Stimulated activated naive CD8-positive, alpha-beta T cell treated with anti-CD3 and anti-CD28 coated beads, Interleukin-15, Interleukin-2, amounts not matched to agents 100 ng/mL and 50 ng/mL, for 24 hours (primary cell): ENCODE data around the gene DGKI.

Experiments used
- H3K27ac Mint-ChIP-seq: one replicate; pipeline ENCODE4 v1.8.0; 2021; ENCODE audit warnings: mild to moderate bottlenecking, mixed read lengths
- H3K27me3 Mint-ChIP-seq: one replicate; pipeline ENCODE4 v1.8.0; 2021; ENCODE audit warnings: mixed read lengths
- H3K36me3 Mint-ChIP-seq: one replicate; pipeline ENCODE4 v1.8.0; 2021; ENCODE audit warnings: low read depth, mixed read lengths
- H3K4me1 Mint-ChIP-seq: one replicate; pipeline ENCODE4 v1.8.0; 2021; ENCODE audit warnings: low read depth, mixed read lengths
- H3K4me3 Mint-ChIP-seq: one replicate; pipeline ENCODE4 v1.8.0; 2021; ENCODE audit warnings: mild to moderate bottlenecking, mixed read lengths
- H3K9me3 Mint-ChIP-seq: one replicate; pipeline ENCODE4 v1.8.0; 2021; ENCODE audit warnings: mixed read lengths

DGKI gene

DNA sequence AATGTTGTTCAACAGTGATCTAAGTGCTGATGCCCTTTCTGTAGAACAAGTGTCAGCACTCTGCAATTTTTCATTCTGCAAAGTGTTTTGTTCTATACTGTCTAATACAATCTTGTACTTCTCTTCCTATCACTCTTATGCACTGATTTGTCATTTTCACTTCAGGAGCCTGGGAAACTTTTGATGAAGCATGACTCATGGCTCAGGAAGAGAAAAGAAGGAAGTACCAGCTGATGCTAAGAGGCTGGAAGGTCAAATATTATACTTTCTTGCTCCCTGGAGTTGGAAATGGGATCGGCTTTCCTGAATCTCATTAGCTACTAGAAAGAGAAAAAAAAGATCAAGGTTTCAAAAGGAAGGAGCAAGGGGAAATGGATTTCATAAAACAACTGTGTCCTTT is 45.8 kb downstream of the DGKI start:
- Mint-ChIP-seq H3K4me1 (no peaks in the 10 kb centered on the region), H3K36me3 (no peaks in the 10 kb centered on the region), H3K4me3 (no peak overlapping the region), H3K27me3 (peaks cover 25% of the 10 kb centered on the region), H3K27ac (no peak overlapping the region), H3K9me3 (no peaks in the 10 kb centered on the region)

DNA sequence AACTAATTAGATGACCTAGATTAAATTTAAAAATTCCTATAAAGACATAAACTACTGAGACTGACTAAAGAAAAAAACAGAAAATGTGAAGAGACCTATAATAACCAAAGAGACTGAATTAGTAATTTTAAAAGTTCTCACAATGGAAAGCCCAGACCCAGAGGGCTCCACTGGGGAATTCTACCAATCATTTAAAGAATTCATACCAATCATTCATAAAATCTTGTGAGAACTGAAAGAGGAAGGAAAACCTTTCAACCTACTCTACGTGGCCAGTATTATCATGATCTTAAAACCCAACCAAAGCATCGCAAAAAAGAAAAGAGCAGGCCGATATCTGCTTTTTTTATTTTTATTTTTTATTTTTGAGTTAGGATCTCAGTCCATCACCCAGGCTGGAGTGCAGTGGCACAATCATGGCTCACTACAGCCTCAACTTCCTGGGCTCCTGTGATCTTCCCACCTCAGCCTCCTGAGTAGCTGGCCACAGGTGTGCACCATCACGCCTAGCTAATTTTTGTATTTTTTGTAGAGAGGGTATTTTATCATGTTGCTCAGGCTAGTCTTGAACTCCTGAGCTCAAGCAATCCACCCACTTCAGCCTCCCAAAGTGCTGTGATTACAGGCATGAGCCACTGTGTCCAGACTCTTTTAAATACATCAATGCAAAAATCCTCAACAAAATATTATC is 48.6 kb downstream of the DGKI start:
- Mint-ChIP-seq H3K4me1 (no peaks in the 10 kb centered on the region), H3K9me3 (no peaks in the 10 kb centered on the region), H3K27me3 (peaks cover 22% of the 10 kb centered on the region), H3K36me3 (no peaks in the 10 kb centered on the region), H3K4me3 (no peak overlapping the region), H3K27ac (no peak overlapping the region)

DNA sequence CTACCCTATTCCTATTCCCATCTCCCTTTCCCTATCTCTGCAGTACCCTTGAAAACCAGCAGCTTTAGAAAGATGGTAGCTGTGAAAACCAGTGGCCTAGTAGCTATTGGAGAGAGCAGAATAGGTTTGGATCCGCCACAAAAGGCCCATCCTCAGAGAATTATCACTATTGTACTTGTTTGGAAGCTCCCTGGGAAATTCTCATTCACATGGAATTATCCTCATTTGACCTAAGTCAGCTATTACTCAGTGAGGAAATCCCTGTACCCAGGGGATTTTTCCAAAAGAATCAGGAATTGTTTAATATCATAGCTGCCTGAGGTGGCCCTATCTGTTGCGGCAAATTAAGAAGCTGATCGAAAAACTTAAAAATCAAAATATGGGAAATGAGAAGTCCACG is 51.6 kb downstream of the DGKI start:
- no peaks in the 10 kb centered on the region for H3K9me3 Mint-ChIP-seq
- H3K4me3 Mint-ChIP-seq = no peak overlapping the region
- no peak overlapping the region for H3K27ac Mint-ChIP-seq
- H3K27me3 Mint-ChIP-seq = peaks cover 25% of the 10 kb centered on the region
- H3K36me3 Mint-ChIP-seq = no peaks in the 10 kb centered on the region
- no peaks in the 10 kb centered on the region for H3K4me1 Mint-ChIP-seq

DNA sequence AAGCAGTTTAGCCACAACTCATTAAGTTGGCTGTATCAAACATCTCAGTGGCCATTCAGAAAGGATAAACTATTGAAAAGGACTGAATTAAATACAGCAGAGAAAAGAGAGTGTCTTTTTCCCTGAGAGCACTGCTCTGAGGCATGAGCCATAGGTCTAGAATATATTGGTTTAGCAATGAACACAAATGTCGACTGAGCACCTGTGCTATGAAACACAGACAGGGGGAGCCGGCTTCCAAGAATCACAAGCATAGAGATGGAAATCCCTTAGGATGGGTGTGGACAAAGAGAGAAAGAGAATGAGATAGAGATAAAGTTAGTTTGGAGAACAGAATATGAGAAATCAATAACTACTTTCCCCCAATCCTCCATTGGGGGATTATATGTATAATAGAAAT is 54.8 kb downstream of the DGKI start:
- peaks cover 31% of the 10 kb centered on the region for H3K27me3 Mint-ChIP-seq
- H3K9me3 Mint-ChIP-seq = peaks cover 7% of the 10 kb centered on the region
- H3K4me3 Mint-ChIP-seq = no peak overlapping the region
- no peak overlapping the region for H3K27ac Mint-ChIP-seq
- no peaks in the 10 kb centered on the region for H3K36me3 Mint-ChIP-seq
- no peaks in the 10 kb centered on the region for H3K4me1 Mint-ChIP-seq

DNA sequence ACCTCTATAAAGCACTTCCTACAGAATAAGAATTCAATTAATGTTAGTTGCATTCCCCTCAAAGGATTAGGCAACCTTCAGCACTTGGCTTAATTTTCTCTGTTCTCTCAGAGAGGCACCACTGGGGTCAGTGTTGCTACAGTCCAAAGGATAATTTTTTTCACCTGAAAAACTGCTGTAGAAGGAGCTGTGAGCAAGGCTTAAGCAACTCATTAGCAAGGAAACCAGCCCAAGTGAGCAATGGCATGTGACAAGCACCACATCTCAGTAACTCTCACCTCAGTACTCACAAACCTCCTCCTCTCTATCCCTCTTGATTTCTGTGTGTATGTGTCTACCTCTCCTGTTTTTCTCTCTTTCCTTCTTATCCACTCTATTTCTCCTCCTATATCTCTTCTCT is 55.9 kb downstream of the DGKI start:
- Mint-ChIP-seq H3K36me3 (no peaks in the 10 kb centered on the region), H3K4me3 (no peak overlapping the region), H3K4me1 (no peaks in the 10 kb centered on the region), H3K27ac (no peak overlapping the region), H3K27me3 (peaks cover 38% of the 10 kb centered on the region), H3K9me3 (peaks cover 7% of the 10 kb centered on the region)

DNA sequence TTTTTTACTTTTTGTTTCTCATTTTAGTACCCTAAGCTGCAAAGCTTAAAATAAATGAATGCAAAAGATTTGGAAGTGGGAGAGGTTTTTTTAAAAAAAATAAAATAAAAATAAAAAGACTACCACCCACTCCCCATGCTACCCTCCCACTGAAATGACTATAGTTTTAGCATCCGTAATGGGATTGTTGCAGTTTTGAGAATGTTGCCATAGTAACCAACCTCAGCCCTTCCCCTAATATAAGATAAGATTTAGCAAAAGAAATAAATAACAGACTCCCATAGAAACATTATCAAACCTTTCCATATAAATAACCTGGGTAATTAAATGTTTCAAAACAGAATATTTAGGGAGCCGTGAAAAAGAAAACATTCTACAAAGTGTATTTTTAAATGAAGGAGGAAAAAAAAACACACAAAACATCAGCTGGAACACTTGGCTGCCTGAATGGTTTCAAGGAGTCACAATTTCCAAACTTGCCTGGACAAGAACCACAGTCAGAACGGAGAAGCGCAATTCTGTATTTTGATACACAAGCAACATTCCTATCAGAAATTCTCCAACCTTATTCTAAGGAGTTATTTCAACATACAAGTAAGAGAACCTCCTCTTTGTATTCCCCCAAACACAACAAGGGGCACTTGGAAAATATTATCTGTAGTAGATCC is 57.4 kb downstream of the DGKI start:
- H3K27ac Mint-ChIP-seq = no peak overlapping the region
- H3K9me3 Mint-ChIP-seq = peaks cover 7% of the 10 kb centered on the region
- H3K4me3 Mint-ChIP-seq = no peak overlapping the region
- H3K36me3 Mint-ChIP-seq = no peaks in the 10 kb centered on the region
- peaks cover 41% of the 10 kb centered on the region for H3K27me3 Mint-ChIP-seq
- H3K4me1 Mint-ChIP-seq = no peaks in the 10 kb centered on the region

DNA sequence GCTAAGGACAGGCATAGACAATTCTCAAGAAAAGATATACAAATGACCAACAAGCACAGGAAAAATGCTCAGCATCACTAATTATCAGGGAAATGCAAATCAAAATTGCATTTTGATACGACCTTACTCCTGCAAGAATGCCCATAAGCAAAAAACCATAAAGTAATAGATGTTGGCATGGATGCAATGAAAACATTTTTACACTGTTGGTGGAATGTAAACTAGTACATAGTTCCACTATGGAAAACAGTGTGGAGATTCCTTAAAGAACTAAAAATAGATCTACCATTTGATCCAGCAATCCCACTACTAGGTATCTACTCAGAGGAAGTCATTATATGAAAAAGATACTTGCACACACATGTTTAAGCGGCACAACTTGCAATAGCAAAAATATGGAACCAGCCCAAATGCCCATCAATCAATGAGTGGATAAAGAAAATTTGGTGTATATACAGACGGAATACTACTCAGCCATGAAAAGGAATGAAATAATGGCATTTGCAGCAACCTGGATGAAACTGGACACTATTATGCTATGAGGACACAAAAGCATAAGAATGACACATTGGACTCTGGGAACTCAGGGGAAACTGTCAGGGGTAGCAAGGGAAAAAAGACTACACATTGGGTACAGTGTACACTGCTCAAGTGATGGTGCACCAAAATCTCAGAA is 59.3 kb downstream of the DGKI start:
- H3K9me3 Mint-ChIP-seq = peaks cover 7% of the 10 kb centered on the region
- H3K27ac Mint-ChIP-seq = no peak overlapping the region
- no peaks in the 10 kb centered on the region for H3K36me3 Mint-ChIP-seq
- peaks cover 39% of the 10 kb centered on the region for H3K27me3 Mint-ChIP-seq
- H3K4me3 Mint-ChIP-seq = no peak overlapping the region
- no peaks in the 10 kb centered on the region for H3K4me1 Mint-ChIP-seq

DNA sequence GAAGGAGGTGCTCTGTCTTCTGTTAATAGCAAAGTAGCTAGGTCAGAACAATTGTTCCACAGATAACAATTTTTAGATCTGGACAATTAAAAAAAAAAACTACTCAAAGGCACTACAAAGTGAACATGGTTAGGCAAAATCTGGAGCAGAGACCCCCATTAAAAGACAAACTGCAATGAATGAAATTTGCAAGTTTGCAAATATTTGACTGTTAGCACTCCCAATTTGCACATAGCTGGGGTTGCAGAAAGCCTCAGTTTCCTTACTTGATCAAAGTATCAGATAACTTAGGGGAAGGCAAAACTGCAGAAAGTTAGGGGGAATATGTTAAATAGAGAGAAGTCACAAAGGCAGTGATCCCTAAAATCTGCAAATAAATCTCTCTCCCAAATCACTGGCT is 68.3 kb downstream of the DGKI start:
- H3K27me3 Mint-ChIP-seq = peaks cover 39% of the 10 kb centered on the region
- no peaks in the 10 kb centered on the region for H3K9me3 Mint-ChIP-seq
- H3K4me3 Mint-ChIP-seq = no peak overlapping the region
- H3K27ac Mint-ChIP-seq = no peak overlapping the region
- no peaks in the 10 kb centered on the region for H3K4me1 Mint-ChIP-seq
- no peaks in the 10 kb centered on the region for H3K36me3 Mint-ChIP-seq

DNA sequence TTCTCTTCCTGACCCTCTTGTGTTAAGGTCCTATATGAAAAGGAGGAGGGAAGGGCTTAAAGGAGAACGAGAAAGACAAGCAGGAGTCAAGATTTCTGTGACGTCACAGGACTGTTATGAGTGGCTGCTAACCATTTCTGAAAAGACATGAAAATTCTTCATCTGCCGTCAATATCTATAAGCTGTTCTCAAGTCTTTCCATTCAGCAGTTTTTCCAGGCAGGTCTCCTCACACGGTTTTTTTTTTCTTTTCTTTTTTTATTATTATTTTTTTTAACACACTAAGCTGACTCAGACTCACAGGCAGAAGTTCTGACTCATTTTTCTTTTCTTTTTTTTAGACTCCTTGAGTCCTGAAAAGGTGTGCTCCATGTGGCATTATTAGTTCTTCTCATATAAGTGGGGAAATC is 72.0 kb downstream of the DGKI start:
- H3K27me3 Mint-ChIP-seq = peaks cover 21% of the 10 kb centered on the region
- peak overlapping the region; percentile 53 for H3K4me3 Mint-ChIP-seq
- no peaks in the 10 kb centered on the region for H3K9me3 Mint-ChIP-seq
- H3K27ac Mint-ChIP-seq = no peak overlapping the region
- no peaks in the 10 kb centered on the region for H3K4me1 Mint-ChIP-seq
- no peaks in the 10 kb centered on the region for H3K36me3 Mint-ChIP-seq

DNA sequence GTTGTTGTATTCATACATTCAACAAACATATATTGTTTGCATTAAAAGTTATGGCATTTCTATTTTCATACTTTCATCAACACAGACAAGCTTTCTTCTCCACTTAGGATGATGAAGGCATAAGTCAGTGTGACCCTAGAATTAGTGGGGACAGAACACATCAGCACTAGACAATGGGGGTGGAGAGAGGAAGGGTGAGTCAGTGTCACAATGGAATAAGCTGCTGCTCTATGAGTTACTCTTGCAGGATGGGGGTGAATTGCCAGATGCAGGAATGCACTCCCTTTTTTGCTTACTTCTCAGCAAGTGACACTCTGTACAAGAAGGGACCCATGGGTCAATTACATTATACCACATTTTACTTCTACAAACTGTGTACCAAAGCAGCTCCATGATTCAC is 74.0 kb downstream of the DGKI start:
- Mint-ChIP-seq H3K4me3 (no peak overlapping the region), H3K9me3 (no peaks in the 10 kb centered on the region), H3K27ac (no peak overlapping the region), H3K4me1 (no peaks in the 10 kb centered on the region), H3K27me3 (peaks cover 7% of the 10 kb centered on the region), H3K36me3 (no peaks in the 10 kb centered on the region)

DNA sequence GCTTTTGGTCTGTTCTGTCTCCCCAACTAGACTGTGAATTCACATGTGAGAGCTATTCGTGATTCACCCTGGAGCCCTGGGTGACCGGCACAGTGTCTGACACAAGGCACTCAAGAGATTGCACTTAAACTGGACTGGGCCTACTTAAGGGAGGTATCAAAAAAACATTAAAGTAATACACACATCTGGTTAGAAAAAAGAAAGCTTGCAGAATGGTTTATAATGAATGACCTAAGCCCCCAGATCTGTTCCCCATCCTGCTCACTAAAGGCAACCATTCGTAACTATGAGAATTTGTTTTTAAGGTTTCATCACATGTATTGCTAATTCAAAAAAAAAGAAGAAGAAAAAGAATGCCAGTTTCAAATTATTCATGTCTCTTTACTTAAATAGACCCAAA is 74.5 kb downstream of the DGKI start:
- Mint-ChIP-seq H3K9me3 (no peaks in the 10 kb centered on the region), H3K36me3 (no peaks in the 10 kb centered on the region), H3K4me3 (no peak overlapping the region), H3K4me1 (no peaks in the 10 kb centered on the region), H3K27me3 (peaks cover 7% of the 10 kb centered on the region), H3K27ac (no peak overlapping the region)

DNA sequence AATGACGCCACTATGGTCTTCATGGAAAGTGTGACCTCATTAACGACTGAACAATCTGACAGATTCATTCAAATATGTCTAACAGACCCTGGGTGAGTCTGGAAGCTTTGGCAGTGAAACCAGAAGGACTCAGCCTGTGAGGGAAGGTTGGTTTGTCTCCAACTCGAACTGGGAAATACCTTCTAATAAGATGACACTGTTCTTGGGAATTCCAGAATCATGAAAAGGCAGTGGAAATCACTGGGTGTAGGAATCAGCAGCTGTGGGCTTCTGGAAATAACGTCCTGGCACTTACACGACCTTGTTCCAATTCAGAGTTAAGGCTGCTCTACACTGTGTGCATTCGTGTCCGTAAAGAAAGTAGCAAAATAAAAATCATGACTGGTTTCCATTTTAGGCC is 75.1 kb downstream of the DGKI start:
- H3K4me3 Mint-ChIP-seq = no peak overlapping the region
- peaks cover 7% of the 10 kb centered on the region for H3K27me3 Mint-ChIP-seq
- no peaks in the 10 kb centered on the region for H3K9me3 Mint-ChIP-seq
- H3K4me1 Mint-ChIP-seq = no peaks in the 10 kb centered on the region
- H3K27ac Mint-ChIP-seq = no peak overlapping the region
- H3K36me3 Mint-ChIP-seq = no peaks in the 10 kb centered on the region

DNA sequence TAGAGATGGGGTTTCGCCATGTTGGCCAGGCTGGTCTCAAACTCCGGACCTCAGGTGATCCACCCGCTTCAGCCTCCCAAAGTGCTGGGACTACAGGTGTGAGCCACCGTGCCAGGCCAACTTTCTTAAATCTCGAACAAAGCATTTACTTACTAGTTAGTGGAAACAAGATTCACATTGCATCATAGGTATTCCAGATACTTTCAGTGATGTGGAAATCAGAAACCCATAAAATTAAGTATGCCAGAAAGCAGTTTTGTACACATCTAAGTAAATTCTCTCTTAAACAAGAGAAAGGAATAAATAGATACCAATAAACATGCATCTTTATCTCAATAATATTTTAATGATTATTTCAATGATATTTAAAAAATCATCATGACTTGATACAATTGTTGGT is 75.5 kb downstream of the DGKI start:
- Mint-ChIP-seq H3K4me3 (no peak overlapping the region), H3K9me3 (no peaks in the 10 kb centered on the region), H3K27me3 (peaks cover 3% of the 10 kb centered on the region), H3K4me1 (no peaks in the 10 kb centered on the region), H3K36me3 (no peaks in the 10 kb centered on the region), H3K27ac (no peak overlapping the region)

DNA sequence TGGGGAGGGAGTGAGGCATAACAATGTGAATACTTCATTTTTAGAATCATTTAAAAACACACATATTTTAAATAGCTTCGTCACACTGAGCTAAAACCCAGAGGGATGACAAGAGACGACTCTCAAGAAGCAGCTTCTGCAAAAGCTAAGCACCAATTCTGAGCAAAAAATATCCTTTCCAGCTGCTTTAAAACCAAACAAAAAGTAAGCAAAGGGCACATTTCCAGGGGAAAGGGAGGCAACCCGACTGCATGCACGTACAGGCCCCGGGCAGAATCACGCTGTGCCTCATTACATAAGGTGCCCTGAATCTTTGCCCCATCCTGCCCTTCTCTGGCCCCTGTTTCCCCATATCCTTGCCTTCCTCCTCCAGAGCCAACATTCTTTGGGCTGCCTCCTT is 78.4 kb downstream of the DGKI start:
- Mint-ChIP-seq H3K4me1 (no peaks in the 10 kb centered on the region), H3K27me3 (peaks cover 6% of the 10 kb centered on the region), H3K27ac (no peak overlapping the region), H3K36me3 (no peaks in the 10 kb centered on the region), H3K9me3 (no peaks in the 10 kb centered on the region), H3K4me3 (no peak overlapping the region)

DNA sequence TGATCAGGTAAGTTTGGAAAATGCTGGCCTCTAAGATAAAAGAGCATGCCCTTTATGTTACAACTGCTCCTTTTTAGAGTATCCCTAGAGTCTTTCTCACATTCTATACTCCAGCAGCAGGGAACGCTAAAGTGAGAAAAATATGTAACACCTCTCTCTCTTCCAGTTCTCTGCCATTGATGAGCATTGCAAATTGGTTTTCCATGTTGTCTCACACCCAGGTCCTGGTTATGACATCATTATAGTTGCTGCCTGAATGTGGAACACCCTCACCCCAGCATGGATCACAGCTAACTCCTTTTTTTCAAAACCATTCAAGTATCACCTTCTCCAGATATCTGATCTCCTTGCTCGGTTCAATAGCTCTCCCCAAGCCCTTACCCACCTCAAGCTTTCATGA is 84.4 kb downstream of the DGKI start:
- Mint-ChIP-seq H3K27ac (no peak overlapping the region), H3K4me1 (no peaks in the 10 kb centered on the region), H3K9me3 (no peaks in the 10 kb centered on the region), H3K4me3 (no peak overlapping the region), H3K36me3 (no peaks in the 10 kb centered on the region), H3K27me3 (peaks cover 12% of the 10 kb centered on the region)
